Esophagus muscularis mucosa (tissue), 4 donors: ENCODE data around the gene RUNX1. TPM values are rescaled to one million over a fixed set of nuclear protein-coding genes. Genes with fewer than 3 reads are reported as not detected.

ENCODE experiments used
- DNase-seq: peaks from one replicate; pipeline ENCODE4 v3.0.0-alpha.2; 2017; ENCODE audit errors: extremely low spot score
- H3K27ac ChIP-seq, 4 donors: fragments of 200-600 bp; sonication (generic); replicated peaks in 1 of 4; 1 replicate in 3 of 4; 2 replicates in 1 of 4; pipeline ENCODE4 v1.5.1; 2016 to 2019; ENCODE audit warnings: mild to moderate bottlenecking in 1 of 4
- H3K27me3 ChIP-seq, 4 donors: fragments of 200-600 bp; sonication (generic); one replicate each; pipeline versions ENCODE4 v1.5.1 to v1.6.0; 2016 to 2019
- H3K36me3 ChIP-seq, 4 donors: fragments of 200-600 bp; sonication (generic); one replicate each; pipeline ENCODE4 v1.5.1; 2016 to 2019
- H3K4me1 ChIP-seq, 4 donors: fragments of 200-600 bp; sonication (generic); one replicate each; pipeline ENCODE4 v1.5.1; 2016 to 2019
- H3K4me3 ChIP-seq, 4 donors: fragments of 200-600 bp; sonication (generic); 1 replicate in 2 of 4; 2 replicates in 2 of 4; pipeline ENCODE4 v1.5.1; 2016 to 2019; ENCODE audit warnings: mild to moderate bottlenecking in 4 of 4, moderate library complexity in 1 of 4
- H3K9me3 ChIP-seq, 4 donors: fragments of 200-600 bp; sonication (generic); 1 replicate in 3 of 4; 2 replicates in 1 of 4; pipeline ENCODE4 v1.5.1; 2016 to 2019
- EP300 ChIP-seq: sonication (generic); formaldehyde crosslinking; IDR thresholded peaks from one replicate; pipeline ENCODE4 v1.6.1; 2017; ENCODE audit warnings: antibody characterized with exemption
- POLR2A ChIP-seq: fragments of 450-650 bp; IDR thresholded peaks from one replicate; pipeline ENCODE4 v1.6.1; 2017; ENCODE audit warnings: antibody characterized with exemption, moderate library complexity, mild to moderate bottlenecking, low read depth
- POLR2AphosphoS5 ChIP-seq, 2 donors: sonication (generic); formaldehyde crosslinking; IDR thresholded peaks; one replicate each; pipeline ENCODE4 v1.6.1; 2017; ENCODE audit warnings: antibody characterized with exemption in 2 of 2
- WGBS: methylation state at CpG from one replicate; pipeline ENCODE4 v1.1.5; 2018; 5-methylcytosine and 5-hydroxymethylcytosine counted together
- intact Hi-C: fragments of 100-400 bp; cut with DNase I; formaldehyde crosslinking; loops from one replicate; pipeline ENCODE4 v1.15.1; 2023
- total RNA-seq, 4 donors: library from RNA; depleted of rRNA; stranded (reverse); fragments of >200 nt; gene quantifications; one replicate each; pipeline versions ENCODE4 v1.1.0 to v1.2.1, GENCODE V29; 2016
- TF ChIP-seq, protein P1 (sequence below), 3 experiments: fragments of 200-600 bp in 2 of 3; fragments of 450-650 bp in 1 of 3; sonication (generic) in 2 of 3; IDR thresholded peaks; one replicate each; pipeline ENCODE4 v1.5.1; 2017 to 2019; ENCODE audit warnings: antibody characterized with exemption in 3 of 3, mild to moderate bottlenecking in 2 of 3, moderate library complexity in 1 of 3

RUNX1 gene
- total RNA-seq, 4 donors from 2014 or later = 3.7 to 10.9 (median 5.6) TPM

DNA sequence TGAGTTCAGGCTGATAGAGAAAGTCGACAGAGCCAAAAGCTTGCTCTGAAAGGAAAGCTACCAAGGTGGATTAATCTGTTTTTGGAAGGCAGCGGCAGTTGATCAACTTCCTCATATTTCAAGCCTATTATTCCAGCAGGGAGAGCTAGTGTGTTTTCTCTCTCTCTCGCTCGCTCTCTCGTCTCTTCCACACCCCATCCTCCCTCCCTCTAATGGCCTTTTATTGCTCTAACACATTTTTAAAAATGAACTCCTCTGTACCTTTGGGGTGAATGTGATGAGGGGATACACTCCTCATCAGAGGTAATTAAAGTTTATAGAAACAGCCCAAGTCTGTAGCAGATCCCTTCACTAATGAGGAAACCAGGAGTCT lies 253.9 kb downstream of the RUNX1 start:
- no peak for DNase-seq
- intact Hi-C loops = no loop called here
- H3K36me3 ChIP-seq = peaks cover 0 to 19% (median 3%) of the 10 kb centered on the region in 4 donors

DNA sequence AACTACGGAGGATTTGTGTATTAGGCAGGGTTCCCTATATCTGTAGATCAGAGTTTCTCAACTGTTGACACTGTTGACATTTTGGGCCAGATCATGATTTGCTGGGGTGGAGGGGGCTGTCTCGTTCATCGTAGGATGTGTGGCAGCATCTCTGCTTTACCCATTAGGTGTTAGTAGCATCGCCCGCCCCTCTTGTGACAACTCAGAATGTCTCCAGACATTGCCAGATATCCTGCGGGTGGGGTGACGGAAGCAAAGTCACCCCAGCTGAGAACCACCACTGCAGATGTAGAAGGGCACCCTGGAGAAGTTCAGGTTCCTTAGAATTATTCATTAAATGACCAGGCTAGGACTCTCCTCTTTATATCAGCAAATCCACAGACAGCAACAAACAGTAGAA lies 254.4 kb downstream of the RUNX1 start:
- Histone ChIP-seq H3K27me3 (no peaks in the 10 kb centered on the region), H3K9me3 (no peaks in the 10 kb centered on the region), H3K4me3 (no peak overlapping the region), H3K4me1 (peaks cover 0 to 27% (median 25%) of the 10 kb centered on the region in 4 donors), H3K27ac (peak overlapping the region in 3 of 4 donors; percentile 6 to 70 (median 46)), H3K36me3 (peaks cover 0 to 19% (median 3%) of the 10 kb centered on the region in 4 donors)
- no peak for TF ChIP-seq EP300
- no peak for TF ChIP-seq POLR2AphosphoS5 (IDR thresholded peaks at IDR 0.05)
- TF ChIP-seq POLR2A = no peak
- TF ChIP-seq, protein P1, sequence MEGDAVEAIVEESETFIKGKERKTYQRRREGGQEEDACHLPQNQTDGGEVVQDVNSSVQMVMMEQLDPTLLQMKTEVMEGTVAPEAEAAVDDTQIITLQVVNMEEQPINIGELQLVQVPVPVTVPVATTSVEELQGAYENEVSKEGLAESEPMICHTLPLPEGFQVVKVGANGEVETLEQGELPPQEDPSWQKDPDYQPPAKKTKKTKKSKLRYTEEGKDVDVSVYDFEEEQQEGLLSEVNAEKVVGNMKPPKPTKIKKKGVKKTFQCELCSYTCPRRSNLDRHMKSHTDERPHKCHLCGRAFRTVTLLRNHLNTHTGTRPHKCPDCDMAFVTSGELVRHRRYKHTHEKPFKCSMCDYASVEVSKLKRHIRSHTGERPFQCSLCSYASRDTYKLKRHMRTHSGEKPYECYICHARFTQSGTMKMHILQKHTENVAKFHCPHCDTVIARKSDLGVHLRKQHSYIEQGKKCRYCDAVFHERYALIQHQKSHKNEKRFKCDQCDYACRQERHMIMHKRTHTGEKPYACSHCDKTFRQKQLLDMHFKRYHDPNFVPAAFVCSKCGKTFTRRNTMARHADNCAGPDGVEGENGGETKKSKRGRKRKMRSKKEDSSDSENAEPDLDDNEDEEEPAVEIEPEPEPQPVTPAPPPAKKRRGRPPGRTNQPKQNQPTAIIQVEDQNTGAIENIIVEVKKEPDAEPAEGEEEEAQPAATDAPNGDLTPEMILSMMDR (IDR thresholded peaks at IDR 0.05) = no peak
- intact Hi-C loops = no loop called here
- peak; percentile 80 for DNase-seq
- WGBS = 87% methylated on average over 7 of the region's 7 CpGs

More for the DNA sequence above, 253.9 kb downstream of the RUNX1 start:
- Histone ChIP-seq H3K27ac (peak overlapping the region; percentile 6 to 70 (median 46)), H3K4me3 (no peak overlapping the region), H3K4me1 (peaks cover 0 to 27% (median 25%) of the 10 kb centered on the region in 4 donors), H3K9me3 (no peaks in the 10 kb centered on the region), H3K27me3 (no peaks in the 10 kb centered on the region)
- TF ChIP-seq POLR2AphosphoS5 (IDR thresholded peaks at IDR 0.05) (no peak), EP300 (no peak), POLR2A (no peak)
- TF ChIP-seq, protein P1 (IDR thresholded peaks at IDR 0.05) = peak in 1 of 3 experiments; percentile 13
- 15% methylated on average over 5 of the region's 5 CpGs for WGBS

DNA sequence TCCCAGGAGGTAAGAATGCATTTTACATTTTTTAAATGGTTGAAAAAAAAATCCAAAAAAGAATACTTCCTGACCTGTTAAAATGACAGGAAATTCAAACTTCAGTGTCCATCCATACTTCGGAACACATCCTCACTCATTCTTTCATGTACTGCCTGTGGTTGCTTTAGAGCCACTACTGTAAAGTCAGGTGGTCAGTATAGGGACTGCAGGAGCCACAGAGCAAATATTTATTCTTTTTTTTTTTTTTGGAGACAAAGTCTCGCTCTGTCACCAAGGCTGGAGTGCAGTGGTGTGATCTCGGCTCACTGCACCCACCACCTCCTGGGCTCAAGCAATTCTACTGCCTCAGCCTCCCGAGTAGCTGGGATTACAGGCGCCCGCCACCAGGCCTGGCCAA lies 255.6 kb downstream of the RUNX1 start:
- peaks cover 0 to 19% (median 3%) of the 10 kb centered on the region in 4 donors for H3K36me3 ChIP-seq
- intact Hi-C loops = no loop called here
- H3K9me3 ChIP-seq = no peaks in the 10 kb centered on the region
- no peak overlapping the region for H3K27ac ChIP-seq
- WGBS = 93% methylated on average over 6 of the region's 6 CpGs
- peaks cover 0 to 27% (median 25%) of the 10 kb centered on the region in 4 donors for H3K4me1 ChIP-seq
- H3K4me3 ChIP-seq = no peak overlapping the region
- peak; percentile 3 for DNase-seq
- no peaks in the 10 kb centered on the region for H3K27me3 ChIP-seq
- TF ChIP-seq POLR2A = no peak
- TF ChIP-seq EP300 = no peak
- TF ChIP-seq, protein P1 (IDR thresholded peaks at IDR 0.05) = no peak

DNA sequence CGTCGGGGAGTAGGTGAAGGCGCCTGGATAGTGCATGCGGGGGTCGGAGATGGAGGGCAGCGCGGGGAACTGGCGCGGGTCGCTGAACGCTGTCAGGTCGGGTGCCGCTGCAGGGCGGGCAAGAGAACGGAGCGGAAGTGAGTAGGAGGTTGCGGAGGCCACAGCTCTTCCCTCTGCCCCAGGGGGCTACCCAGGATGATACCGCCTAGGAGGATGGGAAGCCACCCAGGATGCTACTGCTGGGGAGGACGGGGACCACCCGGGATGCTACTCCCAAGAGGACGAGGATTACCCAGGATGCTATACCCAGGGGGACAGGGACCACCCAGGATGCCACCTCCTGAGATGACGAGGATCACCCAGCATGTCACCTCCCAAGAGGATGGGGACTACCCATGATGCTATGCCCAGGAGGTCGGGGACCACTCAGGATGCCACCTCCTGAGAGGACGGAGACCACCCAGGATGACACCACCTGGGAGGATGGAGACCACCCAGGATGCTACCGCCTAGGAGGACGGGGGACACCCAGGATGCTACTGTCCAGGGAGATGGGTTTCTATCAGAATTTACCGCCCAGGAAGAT lies 256.5 kb downstream of the RUNX1 start:
- Histone ChIP-seq H3K27me3 (no peaks in the 10 kb centered on the region), H3K9me3 (no peaks in the 10 kb centered on the region), H3K4me3 (no peak overlapping the region), H3K36me3 (peaks cover 0 to 15% (median 0%) of the 10 kb centered on the region in 4 donors), H3K4me1 (peaks cover 0 to 27% (median 25%) of the 10 kb centered on the region in 4 donors), H3K27ac (no peak overlapping the region)
- TF ChIP-seq EP300 = no peak
- TF ChIP-seq POLR2AphosphoS5 (IDR thresholded peaks at IDR 0.05) = no peak
- TF ChIP-seq, protein P1 (IDR thresholded peaks at IDR 0.05) = no peak
- no peak for TF ChIP-seq POLR2A
- peak; percentile 64 for DNase-seq
- 96% methylated on average over 27 of the region's 27 CpGs for WGBS
- intact Hi-C loops = no loop called here
